Vagina (tissue), 2 donors: Measurements from ENCODE around the gene SYMPK.

Experiments used
- POLR2A ChIP-seq, 2 donors: fragments of 450-650 bp; IDR thresholded peaks; one replicate each; pipeline ENCODE4 v1.6.1; 2017; ENCODE audit warnings: antibody characterized with exemption in 2 of 2, mild to moderate bottlenecking in 2 of 2, moderate library complexity in 2 of 2
- TF ChIP-seq, protein P1 (sequence below), 3 experiments: fragments of 450-650 bp in 2 of 3; fragments of 200-600 bp in 1 of 3; sonication (generic) in 1 of 3; IDR thresholded peaks; one replicate each; pipeline ENCODE4 v1.5.1; 2017 to 2019; ENCODE audit warnings: antibody characterized with exemption in 3 of 3, mild to moderate bottlenecking in 2 of 3, moderate library complexity in 2 of 3

DNA sequence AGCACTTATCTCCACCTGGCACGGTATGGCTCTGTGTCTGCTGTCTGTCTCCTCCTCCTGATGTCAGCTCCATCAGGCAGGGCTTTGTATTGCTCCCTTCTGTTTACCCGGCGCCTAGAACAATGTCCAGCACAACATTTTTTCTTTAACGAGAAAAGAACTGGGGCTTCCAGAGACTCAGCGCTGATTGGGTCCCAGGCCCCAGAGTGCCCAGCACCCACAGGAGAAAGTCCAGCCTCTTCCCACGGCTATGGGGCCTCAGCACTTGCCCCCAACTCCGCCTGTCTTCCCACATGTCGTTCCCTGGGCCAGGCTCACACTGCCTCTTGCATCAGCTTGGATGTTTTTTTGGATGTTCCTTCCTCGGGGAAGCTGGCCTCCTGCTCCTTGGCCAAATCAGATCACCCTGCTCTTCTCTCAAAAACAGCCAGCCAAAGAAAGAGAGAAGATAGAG, 32.6 kb upstream of the SYMPK start:
- TF ChIP-seq POLR2A (IDR thresholded peaks at IDR 0.05), result no peak
- TF ChIP-seq, protein P1, sequence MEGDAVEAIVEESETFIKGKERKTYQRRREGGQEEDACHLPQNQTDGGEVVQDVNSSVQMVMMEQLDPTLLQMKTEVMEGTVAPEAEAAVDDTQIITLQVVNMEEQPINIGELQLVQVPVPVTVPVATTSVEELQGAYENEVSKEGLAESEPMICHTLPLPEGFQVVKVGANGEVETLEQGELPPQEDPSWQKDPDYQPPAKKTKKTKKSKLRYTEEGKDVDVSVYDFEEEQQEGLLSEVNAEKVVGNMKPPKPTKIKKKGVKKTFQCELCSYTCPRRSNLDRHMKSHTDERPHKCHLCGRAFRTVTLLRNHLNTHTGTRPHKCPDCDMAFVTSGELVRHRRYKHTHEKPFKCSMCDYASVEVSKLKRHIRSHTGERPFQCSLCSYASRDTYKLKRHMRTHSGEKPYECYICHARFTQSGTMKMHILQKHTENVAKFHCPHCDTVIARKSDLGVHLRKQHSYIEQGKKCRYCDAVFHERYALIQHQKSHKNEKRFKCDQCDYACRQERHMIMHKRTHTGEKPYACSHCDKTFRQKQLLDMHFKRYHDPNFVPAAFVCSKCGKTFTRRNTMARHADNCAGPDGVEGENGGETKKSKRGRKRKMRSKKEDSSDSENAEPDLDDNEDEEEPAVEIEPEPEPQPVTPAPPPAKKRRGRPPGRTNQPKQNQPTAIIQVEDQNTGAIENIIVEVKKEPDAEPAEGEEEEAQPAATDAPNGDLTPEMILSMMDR (IDR thresholded peaks at IDR 0.05), result no peak
